Activated B cell treated with CpG ODN at 0.5 μM for 24 hours (primary cell): Measurements from ENCODE around the gene POLD4. TPM values are rescaled to one million over a fixed set of nuclear protein-coding genes. Genes with fewer than 3 reads are reported as not detected.

Source experiments
- ATAC-seq: fragments of 200-7000 bp; cut with Tn5 transposase; one replicate; pipeline ENCODE4 v1.10.0; 2021; ENCODE audit warnings: low read depth, mild to moderate bottlenecking, moderate library complexity
- CTCF ChIA-PET: fragments of 350-600 bp; sonication (Branson Sonifier 250); formaldehyde crosslinking; loops from one replicate; lab custom pipeline; 2021; ENCODE audit warnings: antibody characterized with exemption; lab: Charles Lee
- POLR2A ChIA-PET: fragments of 350-600 bp; sonication (Branson Sonifier 250); formaldehyde crosslinking; loops from one replicate; lab custom pipeline; 2021; ENCODE audit warnings: antibody characterized with exemption; lab: Charles Lee
- DNase-seq: peaks from one replicate; pipeline ENCODE4 v3.0.0; 2022
- H3K27ac Mint-ChIP-seq: one replicate; pipeline ENCODE4 v1.8.0; 2020; ENCODE audit warnings: mixed read lengths
- H3K27me3 Mint-ChIP-seq: one replicate; pipeline ENCODE4 v1.8.0; 2021; ENCODE audit warnings: mixed read lengths
- H3K36me3 Mint-ChIP-seq: one replicate; pipeline ENCODE4 v1.8.0; 2021; ENCODE audit warnings: low read depth, mixed read lengths
- H3K4me1 Mint-ChIP-seq: one replicate; pipeline ENCODE4 v1.8.0; 2021; ENCODE audit warnings: mixed read lengths
- H3K4me3 Mint-ChIP-seq: one replicate; pipeline ENCODE4 v1.8.0; 2020; ENCODE audit warnings: mild to moderate bottlenecking, mixed read lengths
- H3K9me3 Mint-ChIP-seq: one replicate; pipeline ENCODE4 v1.8.0; 2020; ENCODE audit warnings: mixed read lengths
- CTCF ChIP-seq: fragments of 200-600 bp; IDR thresholded peaks from one replicate; pipeline ENCODE4 v1.8.0; 2022; ENCODE audit warnings: antibody characterized with exemption, mild to moderate bottlenecking
- intact Hi-C: fragments of 100-400 bp; cut with micrococcal nuclease; formaldehyde crosslinking; loops from one replicate; pipeline ENCODE4 v1.15.1; 2024
- total RNA-seq: library from RNA; stranded (reverse); gene quantifications from 2 replicates; pipeline ENCODE4 v1.2.3, GENCODE V29; 2022

POLD4 gene
- total RNA-seq, 1 donor from 2014 or later: 166 TPM

GRCh38 chr11:67389477-67389876, 36.1 kb upstream of the POLD4 start:
- TF ChIP-seq CTCF: no peak
- CTCF ChIA-PET: interaction anchor here (0.7 to 4.0 kb wide), 7 partner anchors 8 to 118 kb away, joined by 3 to 22 read pairs (median 4); partner anchors contain the start of genes CDK2AP2, PITPNM1 and TMEM134
- no peaks in the 10 kb centered on the region for H3K9me3 Mint-ChIP-seq

GRCh38 chr11:67387518-67387917, 34.2 kb upstream of the POLD4 start:
- no peaks in the 10 kb centered on the region for H3K9me3 Mint-ChIP-seq
- peaks cover 28% of the 10 kb centered on the region for H3K4me1 Mint-ChIP-seq
- H3K4me3 Mint-ChIP-seq: no peak overlapping the region
- peaks cover 2% of the 10 kb centered on the region for H3K36me3 Mint-ChIP-seq
- no peaks in the 10 kb centered on the region for H3K27me3 Mint-ChIP-seq
- no peak for TF ChIP-seq CTCF
- H3K27ac Mint-ChIP-seq: no peak overlapping the region
- intact Hi-C loops: no loop called here
- ATAC-seq: no peak
- CTCF ChIA-PET: interaction anchor here (1.2 to 22.6 kb wide), 2 partner anchors 34 to 126 kb away, joined by 4 to 735 read pairs; partner anchors contain the start of gene POLD4
- no peak for DNase-seq
- POLR2A ChIA-PET: interaction anchor here (0.9 to 26.4 kb wide), 4 partner anchors 11 to 50 kb away, joined by 3 to 1307 read pairs (median 5); partner anchors contain the start of genes CLCF1, POLD4 and PTPRCAP

More at GRCh38 chr11:67389477-67389876, 36.1 kb upstream of the POLD4 start:
- intact Hi-C loops: loop anchor here (1.0 to 2.0 kb wide), 2 partner anchors 117 to 269 kb away; no protein-coding TSS in a partner anchor
- peak overlapping the region; percentile 68 for H3K4me3 Mint-ChIP-seq
- peaks cover 6% of the 10 kb centered on the region for H3K36me3 Mint-ChIP-seq
- H3K4me1 Mint-ChIP-seq: peaks cover 36% of the 10 kb centered on the region
- peak; percentile 63 for ATAC-seq
- H3K27ac Mint-ChIP-seq: peak overlapping the region; percentile 51
- peak; percentile 56 for DNase-seq
- no peaks in the 10 kb centered on the region for H3K27me3 Mint-ChIP-seq
- POLR2A ChIA-PET: interaction anchor here (1.0 to 26.4 kb wide), 5 partner anchors 13 to 81 kb away, joined by 4 to 1307 read pairs (median 100); partner anchors contain the start of genes CLCF1, POLD4, PPP1CA and PTPRCAP

GRCh38 chr11:67387069-67387468, 33.7 kb upstream of the POLD4 start:
- no peak for TF ChIP-seq CTCF
- Mint-ChIP-seq H3K27ac (no peak overlapping the region), H3K9me3 (no peaks in the 10 kb centered on the region), H3K4me1 (peaks cover 29% of the 10 kb centered on the region), H3K4me3 (no peak overlapping the region), H3K27me3 (no peaks in the 10 kb centered on the region), H3K36me3 (no peaks in the 10 kb centered on the region)
- ChIA-PET POLR2A (interaction anchor here (0.6 to 26.4 kb wide), 6 partner anchors 11 to 87 kb away, joined by 3 to 1307 read pairs (median 5); partner anchors contain the start of genes CLCF1, POLD4 and PTPRCAP), CTCF (interaction anchor here (0.6 to 22.6 kb wide), 5 partner anchors 25 to 265 kb away, joined by 4 to 735 read pairs (median 5); partner anchors contain the start of gene POLD4)
- ATAC-seq (no peak), DNase-seq (no peak)
- intact Hi-C loops: no loop called here

- intact Hi-C loops: no loop called here
- Mint-ChIP-seq H3K4me1 (peaks cover 34% of the 10 kb centered on the region), H3K27ac (no peak overlapping the region), H3K27me3 (no peaks in the 10 kb centered on the region), H3K4me3 (no peak overlapping the region), H3K36me3 (no peaks in the 10 kb centered on the region), H3K9me3 (no peaks in the 10 kb centered on the region)
- ChIA-PET CTCF (interaction anchor here (1.0 to 22.6 kb wide), 3 partner anchors 32 to 120 kb away, joined by 3 to 735 read pairs (median 200); partner anchors contain the start of gene POLD4), POLR2A (interaction anchor here (1.6 to 26.4 kb wide), 3 partner anchors 23 to 115 kb away, joined by 4 to 1307 read pairs (median 65); partner anchors contain the start of genes CLCF1 and POLD4)
- ATAC-seq (no peak), DNase-seq (no peak)
- no peak for TF ChIP-seq CTCF
These were observed 31.6 kb upstream of the POLD4 start for GRCh38 chr11:67384851-67385366.
